ENCODE results near the gene APOBEC3G. TPM values are rescaled to one million over a fixed set of nuclear protein-coding genes. Genes with fewer than 3 reads are reported as not detected.

Gene APOBEC3G
- total and polyA plus RNA-seq, 3 donors from 2014 or later, result 56.4 to 73.8 (median 68.3) TPM

GRCh38 chr22:39134366-39135091 lies 57.5 kb downstream of the APOBEC3G start:
- peaks cover 12% of the 10 kb centered on the region for H3K4me1 ChIP-seq
- H3K27ac ChIP-seq, result no peak overlapping the region
- no peak for DNase-seq
- H3K9me3 ChIP-seq, result no peaks in the 10 kb centered on the region
- intact Hi-C loops (cut with DNase I; ENCODE audit: low total_unique reads), result no loop called here
- WGBS, 2 donors, result 72 to 92% methylated on average over 8 to 34 of the region's 35 CpGs
- no peaks in the 10 kb centered on the region for H3K36me3 ChIP-seq (ENCODE audit: low read depth, missing control alignments)
- H3K4me3 ChIP-seq, result no peak overlapping the region
- TF ChIP-seq CTCF (IDR thresholded peaks at IDR 0.05), result no peak
- H3K27me3 ChIP-seq, result no peaks in the 10 kb centered on the region

DNA sequence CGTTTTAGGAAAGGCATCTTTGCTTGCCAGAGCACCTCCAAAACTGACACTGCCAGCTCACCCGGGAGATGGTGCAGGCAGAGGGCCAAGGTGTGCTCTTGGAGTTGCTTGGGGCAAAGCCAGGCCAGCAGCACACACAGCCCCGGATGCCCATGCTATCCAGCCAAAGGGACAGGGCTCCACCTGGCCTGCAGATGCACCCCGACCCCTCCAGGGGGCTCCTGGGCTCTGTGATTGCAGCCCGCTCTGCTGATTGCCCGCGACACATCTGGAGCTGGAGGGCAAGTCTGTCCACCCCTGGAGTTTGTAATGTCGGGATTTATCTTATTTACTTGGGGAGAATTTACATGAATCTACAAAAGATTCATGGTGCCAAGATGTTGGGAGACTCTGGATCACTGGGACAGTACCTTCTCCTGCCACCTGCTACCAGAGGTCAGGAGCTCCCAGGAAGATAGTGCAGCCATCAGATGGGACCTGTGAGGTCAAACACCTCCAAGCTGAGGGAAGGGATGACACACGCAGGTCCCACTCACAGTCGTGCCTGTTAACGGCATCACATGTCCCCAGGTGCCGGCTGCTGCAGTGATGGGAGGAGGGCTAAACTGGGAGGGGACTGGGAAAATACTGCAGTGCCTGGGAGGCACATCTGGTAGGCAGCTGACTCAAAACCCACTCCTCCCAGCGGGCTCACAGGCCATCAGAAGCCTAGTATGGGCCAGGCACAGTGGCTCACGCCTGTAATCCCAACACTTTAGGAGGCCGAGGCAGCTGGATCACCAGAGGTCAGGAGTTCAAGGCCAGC lies 58.2 kb downstream of the APOBEC3G start:
- intact Hi-C loops (cut with DNase I; ENCODE audit: low total_unique reads), result no loop called here
- H3K9me3 ChIP-seq, result no peaks in the 10 kb centered on the region
- H3K36me3 ChIP-seq (ENCODE audit: low read depth, missing control alignments), result no peaks in the 10 kb centered on the region
- H3K4me1 ChIP-seq, result peaks cover 12% of the 10 kb centered on the region
- no peak overlapping the region for H3K4me3 ChIP-seq
- no peak overlapping the region for H3K27ac ChIP-seq
- TF ChIP-seq CTCF (IDR thresholded peaks at IDR 0.05) (no peak), POLR2A (IDR thresholded peaks at IDR 0.05) (no peak)
- WGBS, 2 donors, result 55 to 70% methylated on average over 15 of the region's 15 CpGs
- no peak for DNase-seq
- no peaks in the 10 kb centered on the region for H3K27me3 ChIP-seq

DNA sequence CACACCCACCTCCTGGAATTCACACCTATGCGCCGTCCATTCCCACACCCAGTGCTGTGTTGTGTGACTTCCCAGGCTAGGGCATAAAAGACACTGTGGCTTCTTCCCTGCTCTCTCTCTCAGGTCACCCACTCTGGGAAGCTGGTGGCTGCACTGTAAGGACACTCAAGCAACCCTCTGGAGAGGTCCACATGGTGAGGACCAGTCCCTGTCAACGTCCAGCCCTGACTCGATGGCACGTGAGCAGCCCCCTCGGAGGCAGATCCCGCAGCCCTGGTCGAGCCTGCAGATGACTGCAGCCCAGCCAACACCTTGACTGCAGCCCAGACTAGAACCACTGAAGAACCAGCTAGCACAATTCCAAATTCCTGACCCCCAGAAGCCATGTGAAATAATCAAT lies 59.2 kb downstream of the APOBEC3G start:
- intact Hi-C loops (cut with DNase I; ENCODE audit: low total_unique reads), result no loop called here
- Histone ChIP-seq H3K36me3 (ENCODE audit: low read depth, missing control alignments) (no peaks in the 10 kb centered on the region), H3K4me1 (peaks cover 4% of the 10 kb centered on the region), H3K4me3 (no peak overlapping the region), H3K9me3 (no peaks in the 10 kb centered on the region), H3K27ac (no peak overlapping the region), H3K27me3 (no peaks in the 10 kb centered on the region)
- TF ChIP-seq POLR2A (IDR thresholded peaks at IDR 0.05), result no peak
- no peak for TF ChIP-seq CTCF (IDR thresholded peaks at IDR 0.05)
- no peak for DNase-seq
- WGBS, 2 donors, result 95 to 100% methylated on average over 2 to 8 of the region's 8 CpGs

Small RNAs within 50 kb of the gene (small RNA-seq; reads per million reads assigned to genes)
- gene AL022318.2, result 0 reads per million in 2 donors
- gene COX5BP7, result 0 reads per million in 2 donors

Other genes starting within 250 kb of the APOBEC3G start
- gene NPTXR, start 233.2 kb upstream of the APOBEC3G start, total RNA-seq, result 10 to 100 TPM; 12.6 to 14.1 TPM
- 3.9 TPM for gene NPTXR, start 233.2 kb upstream of the APOBEC3G start, polyA plus RNA-seq (ENCODE audit: insufficient read depth, low read depth, low replicate concordance)
- gene CBX6, start 205.1 kb upstream of the APOBEC3G start, total RNA-seq, result 10 to 100 TPM; 30.1 to 33.1 TPM
- 18.7 TPM for gene CBX6, start 205.1 kb upstream of the APOBEC3G start, polyA plus RNA-seq (ENCODE audit: insufficient read depth, low read depth, low replicate concordance)
- under 1 TPM in 1 of 2 donors, not detected in 1; 0.50 TPM for gene APOBEC3A, start 119.7 kb upstream of the APOBEC3G start, total RNA-seq
- gene APOBEC3A, start 119.7 kb upstream of the APOBEC3G start, polyA plus RNA-seq (ENCODE audit: insufficient read depth, low read depth, low replicate concordance), result 1.1 TPM
- gene APOBEC3B, start 94.9 kb upstream of the APOBEC3G start, total RNA-seq, result 1 to 10 TPM; 1.4 to 2.0 TPM
- 0.69 TPM for gene APOBEC3B, start 94.9 kb upstream of the APOBEC3G start, polyA plus RNA-seq (ENCODE audit: insufficient read depth, low read depth, low replicate concordance)
- 10 to 100 TPM; 58.4 to 61.3 TPM for gene APOBEC3C, start 63.0 kb upstream of the APOBEC3G start, total RNA-seq
- gene APOBEC3C, start 63.0 kb upstream of the APOBEC3G start, polyA plus RNA-seq (ENCODE audit: insufficient read depth, low read depth, low replicate concordance), result 76.6 TPM
- gene APOBEC3D, start 56.1 kb upstream of the APOBEC3G start, total RNA-seq, result 1 to 10 TPM; 6.2 to 6.4 TPM
- 3.7 TPM for gene APOBEC3D, start 56.1 kb upstream of the APOBEC3G start, polyA plus RNA-seq (ENCODE audit: insufficient read depth, low read depth, low replicate concordance)
- gene APOBEC3F, start 36.4 kb upstream of the APOBEC3G start, total RNA-seq, result 10 to 100 TPM; 26.8 to 30.5 TPM
- gene APOBEC3F, start 36.4 kb upstream of the APOBEC3G start, polyA plus RNA-seq (ENCODE audit: insufficient read depth, low read depth, low replicate concordance), result 19.0 TPM
- 1 to 10 TPM; 3.5 to 5.2 TPM for gene APOBEC3H, start 20.0 kb downstream of the APOBEC3G start, total RNA-seq
- gene APOBEC3H, start 20.0 kb downstream of the APOBEC3G start, polyA plus RNA-seq (ENCODE audit: insufficient read depth, low read depth, low replicate concordance), result 3.6 TPM
- 10 to 100 TPM; 51.3 to 62.8 TPM for gene CBX7, start 75.4 kb downstream of the APOBEC3G start, total RNA-seq
- gene CBX7, start 75.4 kb downstream of the APOBEC3G start, polyA plus RNA-seq (ENCODE audit: insufficient read depth, low read depth, low replicate concordance), result 25.7 TPM
- gene PDGFB, start 167.7 kb downstream of the APOBEC3G start, total RNA-seq, result 10 to 100 TPM in 1 of 2 donors, 1 to 10 TPM in 1; 9.8 to 13.3 TPM
- 7.7 TPM for gene PDGFB, start 167.7 kb downstream of the APOBEC3G start, polyA plus RNA-seq (ENCODE audit: insufficient read depth, low read depth, low replicate concordance)
- gene RPL3, start 242.3 kb downstream of the APOBEC3G start, total RNA-seq, result 1,000 to 10,000 TPM; 1,087 to 2,075 TPM
- gene RPL3, start 242.3 kb downstream of the APOBEC3G start, polyA plus RNA-seq (ENCODE audit: insufficient read depth, low read depth, low replicate concordance), result 2,042 TPM

Data from testis (tissue), 3 donors.